ENCODE results near the gene RNF144A.

DNA sequence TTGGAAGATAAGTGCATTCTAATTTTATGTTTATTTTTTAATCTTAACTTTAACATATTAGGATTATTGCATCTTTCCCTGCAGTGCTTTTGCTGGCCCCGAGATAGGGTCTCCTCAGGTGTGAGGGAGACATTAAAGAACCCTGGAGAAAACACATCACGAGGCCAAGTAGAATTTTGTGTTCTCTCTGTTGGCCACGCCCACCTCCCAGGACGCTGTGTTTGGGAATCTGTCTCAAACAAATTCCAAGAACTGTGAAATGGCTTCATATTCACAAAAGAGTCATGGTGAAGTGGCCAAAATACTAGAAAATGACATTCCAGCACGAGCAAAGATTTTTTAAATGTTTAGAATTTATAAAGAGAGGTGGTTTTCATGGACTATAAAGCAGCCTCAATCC, 27.3 kb downstream of the RNF144A start:
- TF ChIP-seq TCF12 (IDR thresholded peaks at IDR 0.05; ENCODE audit: low read depth) (no peak), TAF1 (IDR thresholded peaks at IDR 0.05; ENCODE audit: low read depth) (no peak), EP300 (IDR thresholded peaks at IDR 0.05; ENCODE audit: borderline replicate concordance) (no peak), CREB1 (IDR thresholded peaks at IDR 0.05; ENCODE audit: low read depth) (no peak), CEBPB (IDR thresholded peaks at IDR 0.05) (no peak), TEAD4 (IDR thresholded peaks at IDR 0.05) (no peak), RAD21 (IDR thresholded peaks at IDR 0.05; ENCODE audit: low read depth) (no peak), EGR1 (IDR thresholded peaks at IDR 0.05) (no peak)
- TF ChIP-seq, protein P1, sequence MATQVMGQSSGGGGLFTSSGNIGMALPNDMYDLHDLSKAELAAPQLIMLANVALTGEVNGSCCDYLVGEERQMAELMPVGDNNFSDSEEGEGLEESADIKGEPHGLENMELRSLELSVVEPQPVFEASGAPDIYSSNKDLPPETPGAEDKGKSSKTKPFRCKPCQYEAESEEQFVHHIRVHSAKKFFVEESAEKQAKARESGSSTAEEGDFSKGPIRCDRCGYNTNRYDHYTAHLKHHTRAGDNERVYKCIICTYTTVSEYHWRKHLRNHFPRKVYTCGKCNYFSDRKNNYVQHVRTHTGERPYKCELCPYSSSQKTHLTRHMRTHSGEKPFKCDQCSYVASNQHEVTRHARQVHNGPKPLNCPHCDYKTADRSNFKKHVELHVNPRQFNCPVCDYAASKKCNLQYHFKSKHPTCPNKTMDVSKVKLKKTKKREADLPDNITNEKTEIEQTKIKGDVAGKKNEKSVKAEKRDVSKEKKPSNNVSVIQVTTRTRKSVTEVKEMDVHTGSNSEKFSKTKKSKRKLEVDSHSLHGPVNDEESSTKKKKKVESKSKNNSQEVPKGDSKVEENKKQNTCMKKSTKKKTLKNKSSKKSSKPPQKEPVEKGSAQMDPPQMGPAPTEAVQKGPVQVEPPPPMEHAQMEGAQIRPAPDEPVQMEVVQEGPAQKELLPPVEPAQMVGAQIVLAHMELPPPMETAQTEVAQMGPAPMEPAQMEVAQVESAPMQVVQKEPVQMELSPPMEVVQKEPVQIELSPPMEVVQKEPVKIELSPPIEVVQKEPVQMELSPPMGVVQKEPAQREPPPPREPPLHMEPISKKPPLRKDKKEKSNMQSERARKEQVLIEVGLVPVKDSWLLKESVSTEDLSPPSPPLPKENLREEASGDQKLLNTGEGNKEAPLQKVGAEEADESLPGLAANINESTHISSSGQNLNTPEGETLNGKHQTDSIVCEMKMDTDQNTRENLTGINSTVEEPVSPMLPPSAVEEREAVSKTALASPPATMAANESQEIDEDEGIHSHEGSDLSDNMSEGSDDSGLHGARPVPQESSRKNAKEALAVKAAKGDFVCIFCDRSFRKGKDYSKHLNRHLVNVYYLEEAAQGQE (IDR thresholded peaks at IDR 0.05; ENCODE audit: low read depth) = no peak
- TF ChIP-seq, protein P2, sequence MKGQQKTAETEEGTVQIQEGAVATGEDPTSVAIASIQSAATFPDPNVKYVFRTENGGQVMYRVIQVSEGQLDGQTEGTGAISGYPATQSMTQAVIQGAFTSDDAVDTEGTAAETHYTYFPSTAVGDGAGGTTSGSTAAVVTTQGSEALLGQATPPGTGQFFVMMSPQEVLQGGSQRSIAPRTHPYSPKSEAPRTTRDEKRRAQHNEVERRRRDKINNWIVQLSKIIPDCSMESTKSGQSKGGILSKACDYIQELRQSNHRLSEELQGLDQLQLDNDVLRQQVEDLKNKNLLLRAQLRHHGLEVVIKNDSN (IDR thresholded peaks at IDR 0.05) = no peak

All from Ishikawa (cell line).